ENCODE results near the gene POLR2M. TPM values are rescaled to one million over a fixed set of nuclear protein-coding genes. Genes with fewer than 3 reads are reported as not detected.
A peak's percentile ranks its signal among the peaks of the same experiment; 100 is the strongest.

Gene POLR2M
- total RNA-seq, 4 donors from 2014 or later, result 95.2 to 1,545 (median 900) TPM

GRCh38 chr15:57675481-57676181 lies 30.9 kb upstream of the POLR2M start:
- intact Hi-C loops (cut with DNase I; ENCODE audit: low total_unique reads), result no loop called here
- no peak overlapping the region for H3K27ac ChIP-seq
- DNase-seq, result no peak
- no peaks in the 10 kb centered on the region for H3K36me3 ChIP-seq
- no peaks in the 10 kb centered on the region for H3K27me3 ChIP-seq
- no peak for TF ChIP-seq POLR2A (IDR thresholded peaks at IDR 0.05)
- TF ChIP-seq, protein P1, sequence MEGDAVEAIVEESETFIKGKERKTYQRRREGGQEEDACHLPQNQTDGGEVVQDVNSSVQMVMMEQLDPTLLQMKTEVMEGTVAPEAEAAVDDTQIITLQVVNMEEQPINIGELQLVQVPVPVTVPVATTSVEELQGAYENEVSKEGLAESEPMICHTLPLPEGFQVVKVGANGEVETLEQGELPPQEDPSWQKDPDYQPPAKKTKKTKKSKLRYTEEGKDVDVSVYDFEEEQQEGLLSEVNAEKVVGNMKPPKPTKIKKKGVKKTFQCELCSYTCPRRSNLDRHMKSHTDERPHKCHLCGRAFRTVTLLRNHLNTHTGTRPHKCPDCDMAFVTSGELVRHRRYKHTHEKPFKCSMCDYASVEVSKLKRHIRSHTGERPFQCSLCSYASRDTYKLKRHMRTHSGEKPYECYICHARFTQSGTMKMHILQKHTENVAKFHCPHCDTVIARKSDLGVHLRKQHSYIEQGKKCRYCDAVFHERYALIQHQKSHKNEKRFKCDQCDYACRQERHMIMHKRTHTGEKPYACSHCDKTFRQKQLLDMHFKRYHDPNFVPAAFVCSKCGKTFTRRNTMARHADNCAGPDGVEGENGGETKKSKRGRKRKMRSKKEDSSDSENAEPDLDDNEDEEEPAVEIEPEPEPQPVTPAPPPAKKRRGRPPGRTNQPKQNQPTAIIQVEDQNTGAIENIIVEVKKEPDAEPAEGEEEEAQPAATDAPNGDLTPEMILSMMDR (IDR thresholded peaks at IDR 0.05), result no peak
- no peaks in the 10 kb centered on the region for H3K4me1 ChIP-seq
- no peaks in the 10 kb centered on the region for H3K9me3 ChIP-seq
- H3K4me3 ChIP-seq, result no peak overlapping the region

DNA sequence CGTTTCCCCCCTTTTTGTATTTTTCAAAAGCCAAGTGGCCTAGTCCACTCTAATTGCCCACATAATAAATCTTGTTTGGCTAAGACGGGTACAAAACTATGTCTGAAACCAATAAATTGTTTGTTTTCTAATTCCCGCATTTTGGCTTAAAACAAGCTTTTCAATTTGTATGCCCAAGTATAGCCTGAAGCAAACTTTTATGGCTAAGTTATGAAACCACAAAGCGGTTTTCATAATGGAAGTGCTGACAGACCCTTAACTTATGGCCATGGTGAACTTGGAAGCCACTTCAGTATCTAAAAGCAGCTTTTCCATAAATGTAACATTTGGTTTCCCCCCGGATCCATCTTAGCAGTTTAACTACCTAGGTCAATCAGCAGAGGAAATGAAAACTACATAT lies 29.9 kb upstream of the POLR2M start:
- Histone ChIP-seq H3K9me3 (no peaks in the 10 kb centered on the region), H3K4me1 (no peaks in the 10 kb centered on the region), H3K4me3 (no peak overlapping the region), H3K27ac (no peak overlapping the region), H3K36me3 (no peaks in the 10 kb centered on the region), H3K27me3 (no peaks in the 10 kb centered on the region)
- intact Hi-C loops (cut with DNase I; ENCODE audit: low total_unique reads), result no loop called here
- no peak for DNase-seq
- TF ChIP-seq POLR2A (IDR thresholded peaks at IDR 0.05), result no peak
- TF ChIP-seq, protein P1 (IDR thresholded peaks at IDR 0.05), result no peak

GRCh38 chr15:57677204-57677603 lies 29.3 kb upstream of the POLR2M start:
- Histone ChIP-seq H3K9me3 (no peaks in the 10 kb centered on the region), H3K27ac (no peak overlapping the region), H3K4me3 (no peak overlapping the region), H3K27me3 (no peaks in the 10 kb centered on the region), H3K4me1 (peaks cover 0 to 3% of the 10 kb centered on the region in 2 donors), H3K36me3 (no peaks in the 10 kb centered on the region)
- DNase-seq, result no peak
- intact Hi-C loops (cut with DNase I; ENCODE audit: low total_unique reads), result no loop called here
- TF ChIP-seq POLR2A (IDR thresholded peaks at IDR 0.05), result no peak
- TF ChIP-seq, protein P1 (IDR thresholded peaks at IDR 0.05), result no peak

DNA sequence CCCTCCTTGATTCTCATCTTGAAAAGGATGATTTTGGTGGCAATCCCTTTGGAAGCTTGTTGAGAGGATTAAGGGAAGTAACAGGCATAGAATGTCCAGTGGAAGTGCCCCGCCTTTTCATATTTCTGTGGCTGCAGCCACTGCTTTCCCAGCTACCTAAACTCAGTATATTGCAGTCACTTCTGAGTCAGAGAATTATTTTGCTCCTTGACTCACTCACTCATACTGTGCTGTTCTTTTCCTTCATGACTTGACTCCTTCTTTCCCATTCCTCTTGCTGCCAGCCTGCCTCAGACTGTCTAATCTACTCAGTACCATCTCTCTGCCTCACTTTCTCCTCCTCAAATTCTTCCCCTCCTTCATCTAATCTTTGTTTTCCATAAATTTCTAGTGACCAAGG lies 26.5 kb upstream of the POLR2M start:
- peaks cover 0 to 3% of the 10 kb centered on the region in 2 donors for H3K4me1 ChIP-seq
- intact Hi-C loops (cut with DNase I; ENCODE audit: low total_unique reads), result no loop called here
- H3K4me3 ChIP-seq, result no peak overlapping the region
- TF ChIP-seq, protein P1 (IDR thresholded peaks at IDR 0.05), result no peak
- TF ChIP-seq POLR2A (IDR thresholded peaks at IDR 0.05), result no peak
- no peaks in the 10 kb centered on the region for H3K36me3 ChIP-seq
- H3K27me3 ChIP-seq, result no peaks in the 10 kb centered on the region
- DNase-seq, result no peak
- no peaks in the 10 kb centered on the region for H3K9me3 ChIP-seq
- H3K27ac ChIP-seq, result peak overlapping the region in 1 of 2 donors; percentile 59

GRCh38 chr15:57681011-57681410 lies 25.5 kb upstream of the POLR2M start:
- Histone ChIP-seq H3K4me3 (no peak overlapping the region), H3K36me3 (no peaks in the 10 kb centered on the region), H3K9me3 (no peaks in the 10 kb centered on the region), H3K4me1 (peaks cover 0 to 3% of the 10 kb centered on the region in 2 donors), H3K27me3 (no peaks in the 10 kb centered on the region), H3K27ac (no peak overlapping the region)
- intact Hi-C loops (cut with DNase I; ENCODE audit: low total_unique reads), result no loop called here
- DNase-seq, result no peak
- no peak for TF ChIP-seq POLR2A (IDR thresholded peaks at IDR 0.05)
- TF ChIP-seq, protein P1 (IDR thresholded peaks at IDR 0.05), result no peak

All from uterus (tissue), 4 donors.